HCEC 1CT (cell line): ENCODE data around the gene MAP6.

ENCODE experiments used
- DNase-seq: peaks from one replicate; pipeline ENCODE4 v3.0.0-alpha.2; 2017

MAP6 gene

GRCh38 chr11:75543806-75544205, 125.0 kb downstream of the MAP6 start:
- no peak for DNase-seq

- DNase-seq = no peak
These were observed 126.8 kb downstream of the MAP6 start for GRCh38 chr11:75542088-75542438.

GRCh38 chr11:75541193-75542087, 127.4 kb downstream of the MAP6 start:
- no peak for DNase-seq

- DNase-seq = no peak
These were observed 129.1 kb downstream of the MAP6 start for GRCh38 chr11:75539459-75540334.

GRCh38 chr11:75538150-75538942, 130.5 kb downstream of the MAP6 start:
- no peak for DNase-seq

GRCh38 chr11:75537740-75538139, 131.1 kb downstream of the MAP6 start:
- DNase-seq = no peak
